Measurements from ENCODE around the gene GREB1L.

GREB1L gene

DNA sequence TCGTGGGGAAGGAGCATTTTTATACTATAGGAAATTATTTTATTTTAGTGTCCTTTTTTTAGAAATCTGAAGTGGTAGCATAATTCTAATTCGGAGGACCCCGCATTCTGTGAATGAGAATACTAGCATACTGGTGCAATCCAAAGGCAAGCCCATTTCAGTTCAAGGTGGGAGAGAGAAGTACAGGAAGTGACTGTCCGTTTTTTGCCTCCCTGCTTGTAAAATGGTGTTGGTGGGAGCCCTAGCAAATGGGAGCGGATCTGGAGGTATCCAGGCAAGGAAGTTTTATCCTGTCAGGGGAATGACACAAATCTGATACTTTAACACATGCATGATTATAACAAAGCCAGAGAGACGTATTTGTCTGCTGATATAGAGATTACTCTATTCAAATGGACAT lies 216.8 kb downstream of the GREB1L start:
- no peak for DNase-seq (ENCODE audit: low read depth)
- H3K4me3 ChIP-seq (ENCODE audit: low read depth, low read length): no peak overlapping the region
- TF ChIP-seq, protein P1, sequence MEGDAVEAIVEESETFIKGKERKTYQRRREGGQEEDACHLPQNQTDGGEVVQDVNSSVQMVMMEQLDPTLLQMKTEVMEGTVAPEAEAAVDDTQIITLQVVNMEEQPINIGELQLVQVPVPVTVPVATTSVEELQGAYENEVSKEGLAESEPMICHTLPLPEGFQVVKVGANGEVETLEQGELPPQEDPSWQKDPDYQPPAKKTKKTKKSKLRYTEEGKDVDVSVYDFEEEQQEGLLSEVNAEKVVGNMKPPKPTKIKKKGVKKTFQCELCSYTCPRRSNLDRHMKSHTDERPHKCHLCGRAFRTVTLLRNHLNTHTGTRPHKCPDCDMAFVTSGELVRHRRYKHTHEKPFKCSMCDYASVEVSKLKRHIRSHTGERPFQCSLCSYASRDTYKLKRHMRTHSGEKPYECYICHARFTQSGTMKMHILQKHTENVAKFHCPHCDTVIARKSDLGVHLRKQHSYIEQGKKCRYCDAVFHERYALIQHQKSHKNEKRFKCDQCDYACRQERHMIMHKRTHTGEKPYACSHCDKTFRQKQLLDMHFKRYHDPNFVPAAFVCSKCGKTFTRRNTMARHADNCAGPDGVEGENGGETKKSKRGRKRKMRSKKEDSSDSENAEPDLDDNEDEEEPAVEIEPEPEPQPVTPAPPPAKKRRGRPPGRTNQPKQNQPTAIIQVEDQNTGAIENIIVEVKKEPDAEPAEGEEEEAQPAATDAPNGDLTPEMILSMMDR (IDR thresholded peaks at IDR 0.05; ENCODE audit: control insufficient read depth, extremely low read depth, insufficient read depth): no peak

DNA sequence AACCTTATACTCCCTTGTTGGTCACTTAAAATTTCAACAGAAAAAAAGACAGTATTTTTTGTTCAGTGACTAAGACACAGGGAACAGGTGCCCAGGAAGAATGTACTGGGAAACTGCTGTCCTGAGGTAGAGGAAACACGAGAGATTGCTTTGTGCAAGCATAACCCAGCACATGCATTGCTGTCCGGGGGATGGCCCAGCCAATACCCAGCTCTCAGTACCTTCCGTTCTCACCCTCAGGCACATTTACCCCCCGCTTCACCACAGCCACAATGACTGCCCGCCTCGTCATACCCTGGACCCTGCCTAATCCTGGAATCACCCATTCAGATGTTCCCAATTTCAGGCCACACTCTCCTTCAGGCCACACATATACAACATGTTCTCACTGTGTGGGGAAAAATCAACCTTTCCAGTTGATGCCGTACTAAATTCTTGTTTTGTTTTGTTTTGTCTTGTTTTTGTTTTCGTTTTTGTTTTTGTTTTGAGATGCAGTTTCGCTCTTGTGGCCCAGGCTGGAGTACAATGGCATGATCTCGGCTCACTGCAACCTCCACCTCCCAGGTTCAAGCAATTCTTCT lies 217.8 kb downstream of the GREB1L start:
- H3K4me3 ChIP-seq (ENCODE audit: low read depth, low read length): no peak overlapping the region
- no peak for DNase-seq (ENCODE audit: low read depth)
- TF ChIP-seq, protein P1 (IDR thresholded peaks at IDR 0.05; ENCODE audit: control insufficient read depth, extremely low read depth, insufficient read depth): no peak

DNA sequence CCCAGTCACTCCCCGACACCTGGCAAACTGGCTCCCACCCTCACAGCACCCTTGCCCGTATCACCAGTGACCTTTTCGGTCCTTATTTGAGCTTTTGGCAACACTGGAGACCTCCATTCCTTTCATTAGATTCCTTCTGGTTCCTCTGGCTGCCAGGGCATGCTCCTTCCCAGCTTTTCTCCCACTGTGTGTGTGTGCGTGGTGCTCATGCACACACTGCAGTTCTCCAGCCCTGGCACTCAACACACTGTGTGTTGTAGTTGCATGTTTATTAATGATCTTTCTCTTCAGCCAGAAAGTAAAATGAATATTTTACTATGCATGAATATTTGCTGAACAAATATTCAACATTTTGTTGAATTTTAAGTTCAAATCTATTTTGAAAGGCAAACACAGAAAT lies 219.4 kb downstream of the GREB1L start:
- H3K4me3 ChIP-seq (ENCODE audit: low read depth, low read length): no peak overlapping the region
- TF ChIP-seq, protein P1 (IDR thresholded peaks at IDR 0.05; ENCODE audit: control insufficient read depth, extremely low read depth, insufficient read depth): no peak
- no peak for DNase-seq (ENCODE audit: low read depth)

DNA sequence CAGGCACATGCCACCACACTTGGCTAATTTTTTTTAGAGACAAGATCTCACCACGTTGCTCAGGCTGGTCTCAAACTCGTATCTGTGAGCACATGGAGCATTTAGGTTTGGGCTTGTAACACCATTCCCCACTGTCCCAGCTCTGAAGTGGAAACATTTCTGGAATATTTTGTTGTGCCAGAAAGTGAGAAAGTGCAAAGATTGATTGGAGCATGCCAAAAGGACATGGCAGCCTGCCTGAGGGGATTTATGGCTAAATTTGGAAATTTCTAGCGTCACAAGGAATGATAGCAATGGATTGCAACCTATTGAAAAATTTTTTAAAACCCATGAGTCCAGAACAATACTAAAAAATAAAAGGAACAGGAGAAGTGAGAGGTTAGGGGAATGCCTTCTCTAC lies 221.7 kb downstream of the GREB1L start:
- no peak overlapping the region for H3K4me3 ChIP-seq (ENCODE audit: low read depth, low read length)
- DNase-seq (ENCODE audit: low read depth): no peak
- TF ChIP-seq, protein P1 (IDR thresholded peaks at IDR 0.05; ENCODE audit: control insufficient read depth, extremely low read depth, insufficient read depth): no peak

DNA sequence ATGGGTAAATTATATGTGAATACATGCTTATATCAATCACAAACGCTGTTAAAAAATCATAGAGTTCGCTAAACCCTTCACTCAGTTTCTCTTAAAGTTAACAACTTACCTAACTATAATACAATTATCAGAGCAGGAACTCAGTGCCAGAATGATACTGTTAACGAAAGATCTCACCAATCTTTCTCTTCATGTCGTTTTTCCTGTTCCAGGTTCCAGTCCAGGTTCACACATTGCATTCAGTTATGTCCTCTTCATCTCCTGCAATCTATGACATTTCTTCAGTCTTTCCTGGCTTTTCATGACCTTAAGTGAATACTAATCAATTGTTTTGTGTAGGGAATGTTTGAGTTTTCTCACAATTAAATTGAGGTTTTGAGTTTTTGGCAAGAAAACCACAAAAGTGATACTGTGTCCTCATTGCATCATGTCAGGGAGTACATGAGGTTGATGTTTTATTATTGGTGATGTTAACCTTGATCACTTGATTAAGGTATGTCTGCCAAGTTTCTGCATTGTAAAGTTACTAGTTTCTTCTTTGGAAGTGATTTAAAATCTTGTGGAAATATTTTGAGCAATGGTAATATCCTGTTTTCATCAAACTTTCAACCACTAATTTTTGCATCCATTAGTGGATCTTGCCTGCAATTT lies 226.6 kb downstream of the GREB1L start:
- DNase-seq (ENCODE audit: low read depth): no peak
- H3K4me3 ChIP-seq (ENCODE audit: low read depth, low read length): no peak overlapping the region
- TF ChIP-seq, protein P1 (IDR thresholded peaks at IDR 0.05; ENCODE audit: control insufficient read depth, extremely low read depth, insufficient read depth): no peak

DNA sequence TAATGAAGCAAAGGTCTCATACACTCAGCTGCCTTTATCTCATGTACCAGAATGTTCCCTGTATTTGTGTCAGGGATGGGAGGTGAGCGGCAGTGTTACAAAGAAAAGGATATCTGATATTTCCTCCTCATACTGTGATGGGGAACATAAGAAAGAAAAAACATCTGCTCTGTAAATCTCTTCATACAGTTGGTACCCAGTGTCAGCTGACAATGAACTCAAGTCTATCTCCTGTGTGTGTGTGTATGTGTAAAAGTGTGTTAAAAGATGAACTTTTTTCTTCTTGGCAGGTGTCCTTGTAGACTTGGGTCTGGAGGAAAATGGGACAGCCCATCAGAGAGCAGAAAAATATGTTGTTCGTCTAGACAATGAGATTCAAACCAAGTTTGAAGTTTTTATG lies 230.7 kb downstream of the GREB1L start:
- no peak overlapping the region for H3K4me3 ChIP-seq (ENCODE audit: low read depth, low read length)
- TF ChIP-seq, protein P1 (IDR thresholded peaks at IDR 0.05; ENCODE audit: control insufficient read depth, extremely low read depth, insufficient read depth): no peak
- DNase-seq (ENCODE audit: low read depth): no peak

DNA sequence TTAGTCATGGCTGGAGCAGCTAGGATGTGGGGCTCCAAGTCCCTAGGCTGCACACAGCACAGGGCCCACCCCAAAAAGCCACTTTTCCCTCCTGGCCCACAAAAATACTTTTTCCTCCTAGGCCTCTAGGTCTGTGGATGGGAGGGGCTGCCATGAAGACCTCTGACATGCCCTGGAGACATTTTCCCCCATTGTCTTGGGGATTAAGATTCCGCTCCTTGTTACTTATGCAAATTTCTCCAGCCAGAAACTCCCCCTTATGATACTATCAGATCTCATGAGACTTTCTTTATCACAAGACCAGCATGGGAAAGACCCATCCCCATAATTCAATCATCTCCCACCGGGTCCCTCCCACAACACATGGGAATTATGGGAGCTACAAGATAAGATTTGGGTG lies 232.6 kb downstream of the GREB1L start:
- TF ChIP-seq, protein P1 (IDR thresholded peaks at IDR 0.05; ENCODE audit: control insufficient read depth, extremely low read depth, insufficient read depth): no peak
- H3K4me3 ChIP-seq (ENCODE audit: low read depth, low read length): no peak overlapping the region
- no peak for DNase-seq (ENCODE audit: low read depth)
